GM19043 (cell line): ENCODE results near the gene BMP5.

Experiments used
- ATAC-seq: cut with Tn5 transposase; IDR thresholded peaks from one replicate; pipeline ENCODE4 v1.9.1; 2021; ENCODE audit warnings: low read depth; ENCODE audit not compliant: unreplicated experiment

Gene BMP5

GRCh38 chr6:55734256-55734655 lies 141.1 kb downstream of the BMP5 start:
- ATAC-seq: no peak

DNA sequence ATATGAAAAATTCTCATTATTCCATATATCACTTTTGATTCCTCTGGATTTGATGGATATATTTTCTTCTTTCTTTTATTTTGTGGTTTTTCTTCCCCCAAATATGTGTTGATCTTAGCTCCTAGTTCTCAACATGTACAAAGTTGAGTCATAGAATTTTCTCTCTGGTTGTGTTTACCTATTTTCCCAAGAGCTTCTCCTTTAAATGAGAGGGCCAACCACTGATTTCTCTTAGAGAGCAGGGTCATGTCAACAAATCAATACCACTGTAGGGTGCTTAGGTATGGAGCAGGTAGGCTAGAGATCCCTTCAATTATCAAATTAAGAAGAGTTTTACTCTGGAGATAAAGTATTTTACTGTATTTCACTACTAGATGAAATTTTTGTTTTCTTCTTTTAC lies 145.7 kb downstream of the BMP5 start:
- ATAC-seq: no peak

- ATAC-seq: no peak
These were observed 149.2 kb downstream of the BMP5 start for GRCh38 chr6:55726144-55726543.

- no peak for ATAC-seq
These were observed 160.6 kb downstream of the BMP5 start for GRCh38 chr6:55714831-55715230.

- ATAC-seq: no peak
These were observed 162.0 kb downstream of the BMP5 start for GRCh38 chr6:55713436-55713835.

DNA sequence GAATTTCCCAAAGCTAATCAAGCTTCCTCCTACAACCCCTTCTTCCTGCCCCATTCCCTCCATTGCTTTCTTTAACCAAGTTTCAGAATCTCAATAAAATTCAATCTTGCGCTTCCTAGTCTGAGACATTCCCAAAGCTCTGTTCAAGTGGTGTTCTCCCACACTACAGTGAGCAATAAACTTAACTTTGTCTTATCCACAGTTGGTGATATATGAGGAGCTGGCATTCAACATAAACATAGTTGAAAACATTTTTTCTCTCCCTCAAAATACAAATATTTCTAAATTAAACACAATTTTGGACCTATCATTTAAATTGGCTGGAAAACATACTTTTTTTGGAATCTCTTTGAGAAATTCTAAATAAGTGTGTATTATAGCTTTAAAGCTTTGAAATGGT lies 166.7 kb downstream of the BMP5 start:
- no peak for ATAC-seq

DNA sequence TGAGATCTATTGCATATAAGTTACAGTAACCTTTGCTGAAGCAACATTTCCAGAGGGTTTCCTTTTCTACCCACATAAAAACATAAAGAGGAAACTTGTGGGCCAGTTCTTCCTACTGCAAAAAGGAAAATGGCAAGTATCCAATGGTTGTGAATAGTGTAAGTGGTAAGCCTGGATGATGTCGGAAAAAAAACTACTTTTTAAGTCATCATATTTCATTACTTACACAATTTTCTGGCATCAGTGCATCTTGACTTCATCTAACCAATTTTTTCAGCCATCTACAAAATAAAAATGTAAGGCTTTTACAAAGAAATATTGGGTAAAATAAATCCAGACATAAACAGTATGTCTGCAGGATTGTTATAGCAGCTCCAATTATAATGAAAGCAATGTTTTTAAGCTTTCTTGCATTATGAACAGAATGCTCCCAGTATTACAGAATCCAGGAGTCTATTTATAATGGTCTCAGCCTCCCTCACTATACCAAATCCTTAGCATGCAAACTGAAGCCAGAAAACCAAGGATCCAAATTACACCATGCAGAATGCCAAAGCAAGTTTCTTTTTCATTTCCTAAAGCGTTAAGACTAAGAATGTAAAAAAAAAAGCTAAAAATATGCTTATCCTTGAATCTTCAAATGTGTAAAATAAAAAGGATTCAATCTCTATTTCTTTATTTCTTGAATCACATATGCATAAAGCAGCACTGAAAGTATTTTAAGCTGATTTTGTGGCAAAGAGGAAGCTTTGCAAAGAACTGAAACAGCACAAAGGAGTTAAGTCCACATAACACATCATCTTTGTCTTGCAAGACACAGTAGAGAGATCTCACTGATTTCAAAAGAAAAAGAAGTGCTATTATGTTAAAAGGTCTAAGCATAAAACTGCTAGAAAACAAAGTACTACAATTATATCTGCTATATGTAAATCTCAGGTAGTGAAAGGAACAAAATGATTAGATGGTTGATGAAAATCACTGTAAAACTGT lies 169.6 kb downstream of the BMP5 start:
- ATAC-seq: no peak

DNA sequence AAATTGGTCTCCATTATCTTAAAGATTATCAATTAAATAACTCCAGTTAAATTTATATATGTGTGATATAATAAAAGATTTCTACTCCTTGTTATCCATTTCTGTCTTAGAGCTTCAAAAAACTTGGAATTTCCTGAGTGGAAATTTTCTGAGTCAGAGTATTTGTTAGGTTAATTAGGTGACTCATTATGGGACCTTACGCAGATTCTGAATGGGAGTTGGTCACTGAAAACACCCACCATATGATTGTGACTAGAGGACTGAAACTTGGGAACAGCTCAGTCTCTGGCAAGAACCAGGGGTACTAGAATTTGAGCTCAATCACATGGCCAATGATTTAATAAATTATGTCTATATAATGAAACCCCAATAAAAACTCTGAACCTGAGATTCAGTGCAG lies 171.0 kb downstream of the BMP5 start:
- ATAC-seq: no peak
